CD4-positive, alpha-beta T cell (primary cell): Measurements from ENCODE around the gene TSPAN15. TPM values are rescaled to one million over a fixed set of nuclear protein-coding genes. Genes with fewer than 3 reads are reported as not detected.

ENCODE experiments used
- ATAC-seq: fragments of 200-7000 bp; cut with Tn5 transposase; one replicate; pipeline ENCODE4 v1.10.0; 2022; ENCODE audit warnings: mild to moderate bottlenecking; ENCODE audit not compliant: poor library complexity
- CTCF ChIA-PET: fragments of 350-600 bp; sonication (Branson Sonifier 250); formaldehyde crosslinking; loops from one replicate; lab custom pipeline; 2021; ENCODE audit warnings: antibody characterized with exemption, inconsistent platforms; lab: Charles Lee
- POLR2A ChIA-PET: fragments of 350-600 bp; sonication (Branson Sonifier 250); formaldehyde crosslinking; loops from one replicate; lab custom pipeline; 2021; ENCODE audit warnings: antibody characterized with exemption, inconsistent platforms; lab: Charles Lee
- DNase-seq, 14 experiments: peaks; one replicate each; pipeline ENCODE4 v3.0.0-alpha.2; 2013 to 2020; ENCODE audit warnings: mixed read lengths in 2 of 14
- H3K27ac ChIP-seq, 2 donors: one replicate each; pipeline versions ENCODE4 v1.5.1 to v1.7.0; 2013; ENCODE audit warnings: low read length in 2 of 2, low read depth in 1 of 2, mild to moderate bottlenecking in 1 of 2
- H3K27me3 ChIP-seq, 2 experiments: 1 replicate in 1 of 2; 2 replicates in 1 of 2; pipeline versions ENCODE4 v1.6.1 to v1.7.0; 2013; ENCODE audit warnings: low read length in 2 of 2, control low read depth in 1 of 2, mild to moderate bottlenecking in 1 of 2, moderate library complexity in 1 of 2; ENCODE audit not compliant: insufficient read depth in 2 of 2, control insufficient read depth in 1 of 2
- H3K36me3 ChIP-seq: one replicate; pipeline ENCODE4 v1.6.1; 2013; ENCODE audit warnings: low read length, control low read depth; ENCODE audit not compliant: insufficient read depth
- H3K4me1 ChIP-seq: one replicate; pipeline ENCODE4 v1.6.1; 2013; ENCODE audit warnings: low read length, control low read depth; ENCODE audit not compliant: insufficient read depth
- H3K4me3 ChIP-seq: one replicate; pipeline ENCODE4 v1.5.1; 2013; ENCODE audit warnings: mild to moderate bottlenecking, low read length, moderate library complexity
- H3K9me3 ChIP-seq, 2 experiments: 1 replicate in 1 of 2; 2 replicates in 1 of 2; pipeline versions ENCODE4 v1.6.1 to v1.7.0; 2013; ENCODE audit warnings: low read length in 2 of 2, mild to moderate bottlenecking in 2 of 2, control low read depth in 1 of 2, moderate library complexity in 1 of 2; ENCODE audit not compliant: control insufficient read depth in 1 of 2, insufficient read depth in 1 of 2
- H3K27ac Mint-ChIP-seq: one replicate; pipeline ENCODE4 v1.8.0; 2020; ENCODE audit warnings: mixed read lengths
- H3K27me3 Mint-ChIP-seq: one replicate; pipeline ENCODE4 v1.8.0; 2021; ENCODE audit warnings: mixed read lengths
- H3K36me3 Mint-ChIP-seq: one replicate; pipeline ENCODE4 v1.8.0; 2021; ENCODE audit warnings: low read depth, mixed read lengths
- H3K4me1 Mint-ChIP-seq: one replicate; pipeline ENCODE4 v1.8.0; 2021; ENCODE audit warnings: low read depth, mixed read lengths
- H3K4me3 Mint-ChIP-seq: one replicate; pipeline ENCODE4 v1.8.0; 2020; ENCODE audit warnings: mild to moderate bottlenecking, mixed read lengths
- H3K9me3 Mint-ChIP-seq: one replicate; pipeline ENCODE4 v1.8.0; 2020; ENCODE audit warnings: mixed read lengths
- intact Hi-C, 2 experiments: fragments of 100-400 bp; cut with DNase I in 1 of 2; cut with micrococcal nuclease in 1 of 2; formaldehyde crosslinking; loops; one replicate each; pipeline versions ENCODE4 v1.15.1 to v1.9.0; 2023 to 2025; cut with DNase I, micrococcal nuclease
- total RNA-seq, 174 experiments: library from RNA in 2 of 174; stranded (reverse) in 2 of 174; gene quantifications; one replicate each; pipeline ENCODE4 v1.2.3 and lab custom pipeline; 2021 to 2026
- TF ChIP-seq, protein P1 (sequence below): fragments of 200-600 bp; IDR thresholded peaks from one replicate; pipeline ENCODE4 v1.8.0; 2022; ENCODE audit warnings: antibody characterized with exemption, mild to moderate bottlenecking

The TSPAN15 gene
- total RNA-seq, 2 experiments from 2014 or later: 2.2 to 2.5 TPM

DNA sequence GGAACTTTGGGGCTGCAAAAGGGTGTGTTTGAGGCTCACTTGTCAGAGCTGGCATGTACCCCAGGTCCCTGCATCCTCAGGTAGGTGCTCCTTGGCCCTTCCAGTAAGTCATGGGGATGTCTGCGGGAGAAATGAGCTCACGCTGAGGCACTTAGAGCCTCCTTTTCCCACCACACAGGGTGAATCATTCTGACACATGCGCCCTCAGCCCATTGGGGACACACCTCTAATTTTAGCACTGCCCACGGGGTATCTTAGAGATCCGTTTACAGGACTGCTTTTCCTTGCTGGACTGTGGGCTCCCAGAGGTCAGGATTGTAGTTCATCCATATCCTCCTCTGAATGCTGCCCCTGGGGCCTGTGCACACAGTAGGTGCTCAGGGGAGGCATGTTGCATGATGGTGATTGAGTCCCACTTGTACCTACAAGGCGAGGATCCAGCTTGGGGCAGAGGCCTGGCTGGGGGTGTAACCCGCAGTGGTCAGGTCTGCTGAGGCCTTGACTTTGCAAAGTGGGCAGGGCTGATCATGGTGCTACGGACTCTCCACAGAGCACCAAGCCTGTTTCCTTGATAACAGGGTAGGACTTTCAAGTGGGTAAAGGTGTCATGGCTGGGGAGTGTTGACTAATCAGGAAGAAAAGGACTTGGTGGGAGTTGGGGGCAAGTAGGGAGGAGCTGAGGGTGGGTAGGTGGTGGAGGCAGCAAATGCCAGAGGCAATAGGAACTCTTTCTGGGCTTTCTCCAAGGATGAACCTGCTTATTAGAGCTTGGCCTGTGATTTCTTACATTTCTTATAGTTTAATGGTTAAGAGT is 5.8 kb downstream of the TSPAN15 start:
- H3K27me3 Mint-ChIP-seq: no peaks in the 10 kb centered on the region
- H3K4me3 ChIP-seq: no peak overlapping the region
- ATAC-seq: no peak
- peaks cover 8% of the 10 kb centered on the region for H3K4me1 Mint-ChIP-seq
- TF ChIP-seq, protein P1, sequence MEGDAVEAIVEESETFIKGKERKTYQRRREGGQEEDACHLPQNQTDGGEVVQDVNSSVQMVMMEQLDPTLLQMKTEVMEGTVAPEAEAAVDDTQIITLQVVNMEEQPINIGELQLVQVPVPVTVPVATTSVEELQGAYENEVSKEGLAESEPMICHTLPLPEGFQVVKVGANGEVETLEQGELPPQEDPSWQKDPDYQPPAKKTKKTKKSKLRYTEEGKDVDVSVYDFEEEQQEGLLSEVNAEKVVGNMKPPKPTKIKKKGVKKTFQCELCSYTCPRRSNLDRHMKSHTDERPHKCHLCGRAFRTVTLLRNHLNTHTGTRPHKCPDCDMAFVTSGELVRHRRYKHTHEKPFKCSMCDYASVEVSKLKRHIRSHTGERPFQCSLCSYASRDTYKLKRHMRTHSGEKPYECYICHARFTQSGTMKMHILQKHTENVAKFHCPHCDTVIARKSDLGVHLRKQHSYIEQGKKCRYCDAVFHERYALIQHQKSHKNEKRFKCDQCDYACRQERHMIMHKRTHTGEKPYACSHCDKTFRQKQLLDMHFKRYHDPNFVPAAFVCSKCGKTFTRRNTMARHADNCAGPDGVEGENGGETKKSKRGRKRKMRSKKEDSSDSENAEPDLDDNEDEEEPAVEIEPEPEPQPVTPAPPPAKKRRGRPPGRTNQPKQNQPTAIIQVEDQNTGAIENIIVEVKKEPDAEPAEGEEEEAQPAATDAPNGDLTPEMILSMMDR: no peak
- intact Hi-C loops: no loop called here
- H3K27me3 ChIP-seq: no peaks in the 10 kb centered on the region
- H3K4me3 Mint-ChIP-seq: no peak overlapping the region
- ChIA-PET POLR2A (no interaction called here), CTCF (no interaction called here)
- no peaks in the 10 kb centered on the region for H3K36me3 ChIP-seq
- H3K4me1 ChIP-seq: peaks cover 15% of the 10 kb centered on the region
- no peak overlapping the region for H3K27ac Mint-ChIP-seq
- H3K9me3 Mint-ChIP-seq: no peaks in the 10 kb centered on the region
- H3K9me3 ChIP-seq: no peaks in the 10 kb centered on the region
- H3K27ac ChIP-seq: no peak overlapping the region
- no peak for DNase-seq
- H3K36me3 Mint-ChIP-seq: no peaks in the 10 kb centered on the region

DNA sequence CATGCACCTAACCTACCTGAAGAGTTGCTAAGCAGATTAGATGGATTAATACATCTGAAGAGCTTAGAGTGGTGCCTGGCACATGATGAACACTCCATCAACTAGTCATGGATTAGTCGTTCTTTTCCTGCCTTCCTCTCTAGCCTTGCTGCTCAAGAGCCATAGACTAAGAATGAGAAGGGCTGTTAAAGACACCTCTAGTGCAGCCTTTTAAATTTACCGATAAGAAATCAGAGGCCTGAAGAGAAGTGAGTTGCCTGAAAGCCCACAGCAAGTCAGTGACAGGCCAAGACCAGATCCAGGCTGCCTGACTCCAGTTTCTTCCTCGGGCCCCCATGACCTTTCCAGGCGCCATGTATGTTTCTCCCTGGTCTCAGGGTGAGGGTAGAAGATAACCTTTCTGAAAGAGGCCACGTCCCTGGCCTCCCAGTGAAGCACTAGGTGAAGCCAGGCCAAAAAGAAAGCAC is 6.5 kb downstream of the TSPAN15 start:
- no peak overlapping the region for H3K27ac ChIP-seq
- H3K9me3 Mint-ChIP-seq: no peaks in the 10 kb centered on the region
- H3K4me1 ChIP-seq: peaks cover 13% of the 10 kb centered on the region
- H3K4me3 ChIP-seq: no peak overlapping the region
- ChIA-PET POLR2A (no interaction called here), CTCF (no interaction called here)
- no peak for DNase-seq
- peaks cover 1% of the 10 kb centered on the region for H3K4me1 Mint-ChIP-seq
- intact Hi-C loops: no loop called here
- H3K36me3 Mint-ChIP-seq: no peaks in the 10 kb centered on the region
- H3K27ac Mint-ChIP-seq: no peak overlapping the region
- no peaks in the 10 kb centered on the region for H3K27me3 ChIP-seq
- H3K9me3 ChIP-seq: no peaks in the 10 kb centered on the region
- no peaks in the 10 kb centered on the region for H3K36me3 ChIP-seq
- ATAC-seq: no peak
- TF ChIP-seq, protein P1: no peak
- no peak overlapping the region for H3K4me3 Mint-ChIP-seq
- no peaks in the 10 kb centered on the region for H3K27me3 Mint-ChIP-seq

DNA sequence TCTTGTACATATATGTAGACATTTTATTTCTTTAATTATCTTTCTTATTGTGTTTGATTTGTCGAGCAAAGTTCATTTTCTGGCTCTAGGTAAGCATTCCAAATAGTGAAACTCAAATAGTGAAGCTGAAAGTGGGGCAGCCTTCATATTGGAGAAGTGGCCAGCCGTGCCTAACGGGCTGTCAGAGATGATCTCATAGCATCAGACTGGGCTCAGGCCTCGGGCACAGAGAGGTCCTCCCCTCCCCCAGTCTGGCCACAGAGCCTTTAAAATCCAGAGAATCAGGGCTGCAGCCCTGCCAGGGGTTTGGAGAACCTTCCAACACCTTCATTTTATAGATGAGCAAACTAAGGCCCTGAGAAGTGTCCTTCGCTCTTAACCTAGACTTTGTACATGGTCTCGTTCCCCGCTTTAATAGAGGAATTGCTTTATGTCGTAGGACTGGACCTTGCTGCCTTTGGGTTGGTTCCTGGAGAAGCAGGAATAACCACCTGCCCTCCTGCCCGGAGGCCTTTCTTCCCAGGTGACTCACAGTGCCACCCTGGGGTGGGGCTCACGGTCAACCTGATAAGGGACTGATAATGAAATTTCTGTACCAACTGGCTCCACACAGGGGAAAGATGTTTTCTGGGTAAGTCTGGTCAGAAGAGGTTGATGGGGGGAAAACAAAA is 7.3 kb downstream of the TSPAN15 start:
- CTCF ChIA-PET: interaction anchor here (0.5 kb wide), 1 partner anchor 12 kb away, joined by 4 read pairs; no protein-coding TSS in a partner anchor
- Histone ChIP-seq H3K9me3 (no peaks in the 10 kb centered on the region), H3K27me3 (no peaks in the 10 kb centered on the region), H3K4me1 (peaks cover 19% of the 10 kb centered on the region), H3K36me3 (no peaks in the 10 kb centered on the region), H3K4me3 (no peak overlapping the region), H3K27ac (no peak overlapping the region)
- DNase-seq (no peak), ATAC-seq (no peak)
- TF ChIP-seq, protein P1: no peak
- Mint-ChIP-seq H3K36me3 (no peaks in the 10 kb centered on the region), H3K4me1 (no peaks in the 10 kb centered on the region), H3K27me3 (no peaks in the 10 kb centered on the region), H3K27ac (no peak overlapping the region), H3K9me3 (no peaks in the 10 kb centered on the region), H3K4me3 (no peak overlapping the region)
- POLR2A ChIA-PET: no interaction called here
- intact Hi-C loops: no loop called here
